SU-DHL-6 (cell line): ENCODE data around the gene ZNF41.
"Not testable (repeated sequence)": the region's sequence is repeated elsewhere in the genome, so short reads cannot be mapped to it uniquely, and the experiment has no call there.

ENCODE experiments used
- H2AFZ ChIP-seq: fragments of 200-600 bp; sonication (generic); 2 replicates; pipeline ENCODE4 v1.6.1; 2014; ENCODE audit warnings: low read depth, mild to moderate bottlenecking, moderate library complexity, mixed read lengths, antibody characterized with exemption, low read length; ENCODE audit not compliant: severe bottlenecking
- H3F3A ChIP-seq: fragments of 200-600 bp; shearing (Covaris generic); 2 replicates; pipeline ENCODE4 v1.6.0; 2016; ENCODE audit warnings: antibody characterized with exemption, mild to moderate bottlenecking; ENCODE audit not compliant: insufficient read depth
- H3K27ac ChIP-seq: fragments of 200-600 bp; sonication (generic); 2 replicates; pipeline ENCODE4 v1.5.1; 2016; ENCODE audit warnings: low read depth, mild to moderate bottlenecking, low read length, moderate library complexity, mixed read lengths
- H3K27me3 ChIP-seq: fragments of 200-600 bp; sonication (generic), shearing (Covaris generic); 2 replicates; pipeline ENCODE4 v1.6.0; 2014; ENCODE audit warnings: mild to moderate bottlenecking, low read length
- H3K36me3 ChIP-seq: fragments of 200-600 bp; sonication (generic); 2 replicates; pipeline ENCODE4 v1.6.1; 2014; ENCODE audit warnings: mild to moderate bottlenecking, low read length, mixed read lengths
- H3K4me2 ChIP-seq: fragments of 300-600, 200-600 bp; shearing (Covaris generic), sonication (generic); 2 replicates; pipeline ENCODE4 v1.6.0; 2014; ENCODE audit warnings: low read length, low read depth, mild to moderate bottlenecking; ENCODE audit not compliant: poor library complexity, severe bottlenecking
- H3K4me3 ChIP-seq: fragments of 200-600 bp; sonication (generic); 2 replicates; pipeline ENCODE4 v1.5.1; 2014; ENCODE audit warnings: antibody characterized with exemption, low read length, mild to moderate bottlenecking, mixed read lengths; ENCODE audit not compliant: insufficient read depth, poor library complexity, severe bottlenecking
- H3K79me2 ChIP-seq: fragments of 200-600 bp; sonication (generic); 2 replicates; pipeline ENCODE4 v1.6.1; 2014; ENCODE audit warnings: mild to moderate bottlenecking, low read length, moderate library complexity; ENCODE audit not compliant: insufficient read depth
- H3K9ac ChIP-seq: fragments of 200-600 bp; sonication (generic); 2 replicates; pipeline ENCODE4 v1.7.0; 2014; ENCODE audit warnings: mild to moderate bottlenecking, low read length
- H3K9me2 ChIP-seq: fragments of 200-600 bp; sonication (generic); replicated peaks from 2 replicates; pipeline ENCODE4 v1.6.1; 2014; ENCODE audit warnings: low read length; ENCODE audit not compliant: insufficient read depth
- H3K9me3 ChIP-seq: fragments of 200-600 bp; sonication (generic); 2 replicates; pipeline ENCODE4 v1.6.1; 2014; ENCODE audit warnings: low read length, mixed read lengths; ENCODE audit not compliant: insufficient read depth
- H4K20me1 ChIP-seq: fragments of 200-600 bp; sonication (generic); 2 replicates; pipeline ENCODE4 v1.6.1; 2014; ENCODE audit warnings: low read depth, mild to moderate bottlenecking, antibody characterized with exemption, low read length, moderate library complexity, mixed read lengths
- EZH2phosphoT487 ChIP-seq: fragments of 200-600 bp; sonication (generic), shearing (Covaris generic); conservative IDR thresholded peaks from 2 replicates; pipeline ENCODE4 v1.6.1; 2018; ENCODE audit warnings: mild to moderate bottlenecking, antibody characterized with exemption, low read length, moderate library complexity, mixed read lengths
- TF ChIP-seq, protein P1 (sequence below): fragments of 200-600 bp; sonication (generic); IDR thresholded peaks from one replicate; pipeline ENCODE4 v1.5.1; 2017; ENCODE audit warnings: antibody characterized with exemption, mild to moderate bottlenecking, low read length, moderate library complexity; ENCODE audit not compliant: insufficient read depth, poor library complexity, severe bottlenecking

The ZNF41 gene

DNA sequence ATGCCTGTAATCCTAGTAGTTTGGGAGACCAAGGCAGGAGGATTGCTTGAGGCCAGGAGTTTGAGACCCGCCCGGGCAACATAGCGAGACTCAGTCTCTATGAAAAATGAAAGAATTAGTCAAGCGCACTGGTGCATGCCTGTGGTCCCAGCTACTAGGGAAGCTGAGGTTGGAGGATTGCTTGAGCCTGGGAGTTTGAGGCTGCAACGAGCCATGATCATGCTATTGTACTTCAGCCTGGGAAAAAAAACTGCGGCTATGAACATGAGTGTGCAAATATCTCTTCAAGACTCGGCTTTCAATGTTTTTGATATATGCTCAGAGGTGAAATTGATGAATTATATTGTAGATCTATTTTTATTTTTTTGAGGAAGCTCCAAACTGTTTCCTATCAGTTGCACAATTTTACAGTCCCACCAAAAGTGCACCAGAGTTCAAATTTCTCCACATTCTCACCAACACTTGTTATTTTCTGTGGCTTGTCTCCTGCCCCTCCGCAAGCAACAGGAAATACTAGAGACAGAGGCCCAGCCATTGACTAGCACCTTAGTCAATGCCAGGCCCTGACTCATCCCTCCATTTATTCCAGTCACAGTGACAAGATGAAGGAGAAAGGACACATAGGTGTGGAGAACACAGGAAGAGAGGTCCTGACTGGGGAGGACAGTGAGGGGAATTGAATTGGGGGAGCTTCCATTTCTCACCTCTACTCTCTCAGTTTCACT is 33.1 kb upstream of the ZNF41 start:
- Histone ChIP-seq H3K4me3 (no peak overlapping the region), H3K4me2 (no peak overlapping the region), H4K20me1 (no peaks in the 10 kb centered on the region), H3K9me2 (no peaks in the 10 kb centered on the region), H3K27ac (no peak overlapping the region), H3F3A (no peaks in the 10 kb centered on the region), H2AFZ (no peak overlapping the region), H3K36me3 (no peaks in the 10 kb centered on the region), H3K27me3 (no peaks in the 10 kb centered on the region), H3K79me2 (no peaks in the 10 kb centered on the region), H3K9me3 (no peaks in the 10 kb centered on the region), H3K9ac (no peak overlapping the region)
- TF ChIP-seq, protein P1, sequence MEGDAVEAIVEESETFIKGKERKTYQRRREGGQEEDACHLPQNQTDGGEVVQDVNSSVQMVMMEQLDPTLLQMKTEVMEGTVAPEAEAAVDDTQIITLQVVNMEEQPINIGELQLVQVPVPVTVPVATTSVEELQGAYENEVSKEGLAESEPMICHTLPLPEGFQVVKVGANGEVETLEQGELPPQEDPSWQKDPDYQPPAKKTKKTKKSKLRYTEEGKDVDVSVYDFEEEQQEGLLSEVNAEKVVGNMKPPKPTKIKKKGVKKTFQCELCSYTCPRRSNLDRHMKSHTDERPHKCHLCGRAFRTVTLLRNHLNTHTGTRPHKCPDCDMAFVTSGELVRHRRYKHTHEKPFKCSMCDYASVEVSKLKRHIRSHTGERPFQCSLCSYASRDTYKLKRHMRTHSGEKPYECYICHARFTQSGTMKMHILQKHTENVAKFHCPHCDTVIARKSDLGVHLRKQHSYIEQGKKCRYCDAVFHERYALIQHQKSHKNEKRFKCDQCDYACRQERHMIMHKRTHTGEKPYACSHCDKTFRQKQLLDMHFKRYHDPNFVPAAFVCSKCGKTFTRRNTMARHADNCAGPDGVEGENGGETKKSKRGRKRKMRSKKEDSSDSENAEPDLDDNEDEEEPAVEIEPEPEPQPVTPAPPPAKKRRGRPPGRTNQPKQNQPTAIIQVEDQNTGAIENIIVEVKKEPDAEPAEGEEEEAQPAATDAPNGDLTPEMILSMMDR = no peak
- TF ChIP-seq EZH2phosphoT487 = no peak

DNA sequence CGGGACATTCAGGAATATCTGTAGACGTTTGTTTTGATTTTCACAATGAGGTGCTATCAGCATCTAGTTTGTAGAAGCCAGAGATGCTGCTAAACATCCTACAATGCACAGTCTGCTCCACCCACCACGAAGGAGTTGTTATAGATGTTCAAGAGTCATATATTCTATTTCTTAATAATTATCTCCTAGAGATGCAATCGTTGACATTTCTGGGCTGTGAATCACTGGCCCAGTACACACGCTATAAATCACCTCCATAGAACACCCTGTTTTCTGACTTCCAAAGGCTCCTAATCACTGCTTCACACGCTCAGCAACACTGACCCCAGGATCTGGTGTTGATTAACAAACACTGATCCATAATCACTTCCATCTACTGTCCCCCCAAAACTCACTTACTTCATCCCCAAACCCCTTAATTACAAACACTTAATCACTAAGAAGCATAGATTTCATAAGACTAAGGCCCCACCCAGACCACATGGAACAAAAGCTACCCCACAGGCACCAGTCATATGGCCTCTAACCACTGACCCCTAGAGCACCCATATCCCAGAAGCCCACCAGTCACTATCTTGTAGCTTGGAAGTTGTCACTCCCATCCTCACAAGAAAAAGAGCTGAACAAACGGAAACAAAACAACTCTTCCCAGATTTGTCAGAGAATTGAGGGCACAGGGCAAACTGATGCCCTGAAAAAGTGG is 31.7 kb upstream of the ZNF41 start:
- no peak overlapping the region for H3K27ac ChIP-seq
- no peaks in the 10 kb centered on the region for H3K9me2 ChIP-seq
- H3K79me2 ChIP-seq = no peaks in the 10 kb centered on the region
- H4K20me1 ChIP-seq = no peaks in the 10 kb centered on the region
- H3K36me3 ChIP-seq = no peaks in the 10 kb centered on the region
- H3K4me3 ChIP-seq = no peak overlapping the region
- H3K9me3 ChIP-seq = no peaks in the 10 kb centered on the region
- H3F3A ChIP-seq = no peaks in the 10 kb centered on the region
- H3K9ac ChIP-seq = no peak overlapping the region
- no peak for TF ChIP-seq EZH2phosphoT487
- TF ChIP-seq, protein P1 = no peak
- H3K27me3 ChIP-seq = no peaks in the 10 kb centered on the region
- no peak overlapping the region for H3K4me2 ChIP-seq
- H2AFZ ChIP-seq = no peak overlapping the region

DNA sequence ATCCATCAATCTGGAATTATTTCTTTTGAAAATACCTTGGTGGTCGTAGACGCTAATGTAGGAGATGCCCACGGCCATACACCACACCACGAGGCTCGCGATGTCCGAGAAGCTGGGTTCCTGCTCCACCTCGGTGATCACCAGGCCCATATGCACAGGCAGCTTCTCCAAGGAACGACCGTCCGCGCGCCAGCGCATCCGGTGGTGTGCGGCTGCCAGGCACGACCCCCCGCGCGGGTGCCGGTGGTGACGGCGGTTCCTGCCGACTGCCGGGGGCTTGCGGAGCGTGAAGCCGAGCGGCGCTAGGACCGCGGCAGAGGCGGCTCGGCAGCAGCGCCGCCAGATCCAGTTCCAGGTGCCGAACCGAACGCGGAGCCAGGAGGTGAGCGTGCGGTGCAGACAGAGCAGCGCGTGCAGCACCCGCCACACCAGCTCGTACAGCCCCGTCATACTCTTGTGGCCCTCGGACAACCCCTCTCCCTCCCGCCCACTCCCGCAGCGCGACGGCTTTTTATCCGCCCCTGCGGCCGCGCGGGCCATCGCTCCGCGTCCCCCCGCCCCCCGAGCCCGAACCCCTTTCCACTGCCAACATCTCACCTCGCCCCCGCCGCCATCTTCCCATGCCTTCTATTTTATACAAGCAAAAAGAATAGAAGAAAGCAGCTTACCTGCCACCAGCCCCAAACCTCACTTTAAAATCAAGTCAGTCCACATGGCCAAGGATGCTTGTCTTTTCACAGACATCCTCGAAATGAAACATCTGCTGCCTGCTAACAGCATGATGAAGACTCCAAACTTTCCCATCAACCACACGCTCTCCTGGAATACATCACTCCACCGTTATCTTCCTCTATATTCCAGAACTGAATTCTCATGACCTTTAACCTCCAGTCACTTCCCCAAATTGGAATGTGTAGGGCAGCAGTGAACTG is 30.3 kb upstream of the ZNF41 start:
- not testable (repeated sequence) for H3K27me3 ChIP-seq, H3K79me2 ChIP-seq, H3K36me3 ChIP-seq, H3K27ac ChIP-seq, H3F3A ChIP-seq, H4K20me1 ChIP-seq, H3K9me2 ChIP-seq, H3K9me3 ChIP-seq
- peak overlapping the region; percentile 46 for H3K4me3 ChIP-seq
- H3K9ac ChIP-seq = peak overlapping the region; percentile 44
- H3K4me2 ChIP-seq = peak overlapping the region; percentile 59
- H2AFZ ChIP-seq = peak overlapping the region; percentile 65

DNA sequence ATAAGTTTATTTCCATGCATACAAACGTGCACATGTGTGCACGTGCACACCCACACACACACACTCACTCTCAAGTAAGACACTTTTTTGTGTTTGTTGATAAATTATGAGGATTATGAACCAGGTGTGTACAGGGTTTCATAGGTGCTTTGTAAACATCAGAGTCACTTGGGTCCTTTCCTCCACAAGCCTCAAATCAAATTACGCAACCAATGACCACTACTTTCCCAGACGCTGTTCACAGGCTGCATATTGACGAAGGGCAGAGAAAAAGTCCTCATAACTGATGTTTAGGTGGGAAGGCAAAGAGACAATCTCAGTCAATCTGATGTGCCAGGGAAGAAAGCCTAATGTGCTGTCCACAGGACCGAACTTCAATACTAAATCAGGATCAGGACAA is 29.4 kb upstream of the ZNF41 start:
- Histone ChIP-seq H3K4me2 (peak overlapping the region; percentile 35), H3K9ac (peak overlapping the region; percentile 20; the same call in 1 of the 2 replicates), H3K27ac (peak overlapping the region; percentile 54; the same call in 1 of the 2 replicates)
- H3K9me3 ChIP-seq, H3K27me3 ChIP-seq, H3K9me2 ChIP-seq, H3K4me3 ChIP-seq, H3K79me2 ChIP-seq, H2AFZ ChIP-seq, H3K36me3 ChIP-seq, H4K20me1 ChIP-seq, H3F3A ChIP-seq: not testable (repeated sequence)
